Activated T-cell treated with anti-CD3 and anti-CD28 coated beads, Interleukin-2, amount 50 U/mL, for 48 hours (primary cell): ENCODE results near the gene SEMA3C.
A peak's percentile ranks its signal among the peaks of the same experiment; 100 is the strongest.
"Not testable (repeated sequence)": the region's sequence is repeated elsewhere in the genome, so short reads cannot be mapped to it uniquely, and the experiment has no call there.

ENCODE experiments used
- DNase-seq, 2 experiments: peaks; one replicate each; pipeline ENCODE4 v3.0.0-alpha.2; 2020

SEMA3C gene

DNA sequence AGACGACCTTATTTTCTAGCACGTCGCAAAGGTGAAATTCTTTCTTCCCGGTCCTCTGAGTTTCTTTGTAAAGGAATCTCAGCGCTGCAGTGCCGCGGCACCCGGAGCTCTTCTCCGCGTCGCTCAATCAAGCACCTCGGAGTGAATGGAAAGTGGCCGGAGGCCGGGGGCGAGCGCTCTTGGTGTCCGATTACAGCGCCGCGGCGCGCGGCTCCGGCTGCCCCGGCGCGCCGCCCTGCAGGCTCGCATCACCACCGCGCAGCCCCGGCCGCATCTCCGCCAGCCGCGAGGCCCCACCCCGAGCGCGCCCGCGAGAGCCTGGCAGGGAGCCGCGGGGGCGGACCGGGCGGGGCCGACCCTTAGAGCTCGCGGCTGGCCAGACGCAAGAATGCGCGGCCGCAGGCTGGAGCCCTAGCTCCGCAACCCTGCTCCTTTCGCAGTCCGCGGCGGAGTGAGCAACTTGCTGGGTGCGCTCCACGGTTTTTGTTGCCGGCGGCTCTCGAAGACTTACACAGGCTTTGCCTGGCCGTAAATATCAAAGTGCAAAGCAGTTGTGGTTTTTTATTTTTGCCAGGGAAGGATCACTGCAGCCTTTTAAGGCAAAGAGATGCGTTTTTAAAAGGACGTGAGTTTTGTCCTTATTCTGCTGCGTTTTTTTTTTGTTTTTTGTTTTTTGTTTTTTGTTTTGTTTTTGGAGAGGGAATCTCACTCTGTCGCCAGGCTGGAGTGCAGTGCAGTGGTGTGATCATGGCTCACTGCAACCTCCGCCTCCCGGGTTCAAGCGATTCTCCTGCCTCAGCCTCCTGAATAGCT lies at the start of gene SEMA3C:
SEMA3C (minus strand) TSS at position 143 of the 813 bp plus-strand sequence. CDS start 2,270 bp downstream, outside the sequence.
- DNase-seq, result peak; percentile 24 to 37

DNA sequence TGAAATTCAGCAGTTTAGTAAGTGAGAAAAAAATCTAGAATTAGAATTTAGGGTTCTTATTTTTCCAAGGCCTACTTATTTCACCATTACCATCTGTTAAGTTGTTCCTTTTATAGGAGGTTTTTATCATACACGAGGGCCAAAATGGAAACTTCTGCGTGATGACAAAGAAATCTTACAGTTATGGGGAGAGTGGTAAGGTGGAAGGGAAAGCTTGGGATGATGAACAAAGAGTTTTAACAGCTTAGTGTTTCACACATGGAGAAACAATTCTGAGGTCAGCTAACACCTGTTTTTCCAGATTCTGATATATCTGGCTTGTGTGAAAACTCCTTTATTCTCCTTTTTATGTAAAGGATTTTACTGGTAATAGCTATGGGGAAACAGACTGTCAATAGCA lies 49.8 kb upstream of the SEMA3C start:
- no peak for DNase-seq

DNA sequence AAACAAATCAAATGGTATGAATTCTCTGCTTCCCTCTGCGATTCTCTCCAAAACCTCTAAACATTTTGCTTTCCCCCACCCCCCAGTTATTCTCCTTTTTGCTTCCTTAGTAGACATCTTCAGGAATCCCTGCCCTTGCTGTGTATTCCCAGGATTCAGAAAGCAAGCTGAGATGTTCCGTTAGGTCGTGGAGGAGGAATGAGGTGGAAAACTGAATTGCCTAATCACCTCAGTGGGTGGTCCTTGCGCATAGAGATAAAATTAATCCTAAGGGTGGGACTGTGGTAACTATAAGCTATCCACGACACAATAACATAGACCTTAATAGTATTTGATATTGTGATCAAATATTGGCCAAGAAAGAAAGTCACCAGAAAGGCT lies 49.1 kb upstream of the SEMA3C start:
- no peak for DNase-seq

DNA sequence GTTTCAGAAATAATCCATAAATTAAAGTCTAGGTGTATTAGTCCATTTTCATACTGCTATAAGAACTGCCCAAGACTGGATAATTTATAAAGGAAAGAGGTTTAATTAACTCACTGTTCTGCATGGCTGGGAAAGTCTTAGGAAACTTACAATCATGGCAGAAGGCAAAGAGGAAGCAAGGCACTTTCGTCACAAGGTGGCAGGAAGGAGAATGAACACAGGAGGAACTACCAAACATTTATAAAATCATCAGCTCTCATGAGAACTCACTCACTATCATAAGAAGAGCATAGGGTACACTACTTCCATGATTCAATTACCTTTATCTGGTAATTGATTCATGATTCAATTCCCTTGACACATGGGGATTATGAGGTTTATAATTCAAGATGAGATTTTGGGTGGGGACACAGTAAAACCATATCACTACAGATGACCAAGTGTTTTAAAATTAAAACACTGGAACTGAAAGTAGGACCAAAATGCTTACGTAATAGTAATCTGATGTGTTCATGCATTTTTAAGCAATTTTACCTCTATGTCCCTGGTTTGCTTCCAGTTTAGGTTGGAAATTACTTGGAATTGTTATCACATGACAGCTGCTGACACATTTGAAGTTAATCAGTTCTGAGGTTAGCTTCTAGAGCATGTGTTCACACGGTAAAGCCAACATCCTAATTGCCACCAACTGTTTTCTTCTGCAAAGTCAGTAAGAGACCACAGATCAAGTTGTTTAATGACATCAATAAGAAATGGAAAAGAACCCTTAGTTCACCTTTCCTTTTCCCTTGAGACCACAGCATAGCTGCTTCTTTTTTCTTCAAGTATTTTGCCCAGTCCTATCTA lies 48.4 kb upstream of the SEMA3C start:
- no peak for DNase-seq

DNA sequence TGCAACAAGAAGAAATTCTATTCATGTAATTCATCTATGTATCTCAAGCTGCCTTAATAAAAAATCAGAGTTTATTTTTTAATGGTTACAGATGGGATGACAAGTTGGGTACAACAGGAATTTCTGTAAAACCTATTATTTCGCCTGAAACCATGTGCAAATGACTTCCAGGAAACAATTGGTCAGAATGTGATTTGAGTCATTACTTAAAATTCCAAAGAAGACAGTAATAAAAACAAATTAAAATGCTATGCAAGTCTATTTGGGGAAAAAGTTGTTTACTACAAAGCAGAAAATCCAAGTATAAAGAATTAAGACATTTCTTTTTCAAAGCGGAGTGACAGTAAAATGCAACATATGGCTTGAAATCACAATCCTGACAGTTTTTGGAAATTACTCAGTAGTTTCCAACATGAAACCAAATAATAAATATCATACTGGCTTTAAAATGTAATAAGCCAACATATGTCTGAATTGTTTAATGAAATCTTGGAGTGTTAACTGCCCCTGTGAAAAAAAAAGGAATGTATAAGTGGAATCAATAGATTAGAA lies 41.5 kb upstream of the SEMA3C start:
- DNase-seq, result no peak

DNA sequence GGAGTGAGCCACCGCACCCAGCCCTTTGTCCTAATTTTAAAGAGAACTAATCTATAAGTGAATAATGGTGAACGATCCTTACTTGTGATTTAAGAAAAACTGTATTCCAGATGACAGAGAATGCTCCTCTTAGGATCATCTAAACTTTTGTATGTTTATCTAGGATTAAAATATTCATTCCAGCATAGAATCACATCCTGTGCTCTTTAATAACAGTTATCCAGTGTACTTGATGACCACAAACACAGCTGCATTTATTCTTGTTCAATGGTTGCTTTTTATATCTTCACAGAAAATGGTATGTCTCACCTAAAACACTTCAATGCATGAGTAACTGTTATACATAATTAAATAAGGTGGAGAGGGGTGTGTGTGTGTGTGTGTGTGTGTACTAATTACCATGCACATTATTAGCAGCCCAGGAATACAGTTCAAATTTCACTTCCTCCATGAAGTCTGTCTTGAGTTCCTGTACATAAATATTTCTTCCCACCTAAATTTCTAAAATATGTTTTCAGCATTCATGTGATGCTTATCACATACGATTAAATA lies 38.5 kb upstream of the SEMA3C start:
- no peak for DNase-seq

DNA sequence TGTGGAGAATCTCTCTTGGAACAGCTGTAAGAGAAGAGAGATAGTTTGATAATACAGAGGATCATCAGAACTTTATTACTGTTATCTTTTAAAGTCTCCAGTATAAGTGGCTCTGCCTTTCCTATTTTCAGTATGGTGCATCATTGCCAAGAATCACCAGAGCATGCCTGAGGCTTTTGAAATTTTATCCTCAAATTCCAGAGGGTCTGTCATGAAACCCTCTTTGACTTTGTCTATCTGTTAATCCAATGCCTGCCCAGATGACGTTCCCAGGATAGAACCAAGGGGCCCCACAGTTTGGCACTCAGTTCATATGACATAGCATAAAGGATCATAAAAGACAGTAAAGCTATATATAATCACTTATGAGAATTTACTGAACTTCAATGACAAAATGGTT lies 35.3 kb upstream of the SEMA3C start:
- DNase-seq, result no peak

DNA sequence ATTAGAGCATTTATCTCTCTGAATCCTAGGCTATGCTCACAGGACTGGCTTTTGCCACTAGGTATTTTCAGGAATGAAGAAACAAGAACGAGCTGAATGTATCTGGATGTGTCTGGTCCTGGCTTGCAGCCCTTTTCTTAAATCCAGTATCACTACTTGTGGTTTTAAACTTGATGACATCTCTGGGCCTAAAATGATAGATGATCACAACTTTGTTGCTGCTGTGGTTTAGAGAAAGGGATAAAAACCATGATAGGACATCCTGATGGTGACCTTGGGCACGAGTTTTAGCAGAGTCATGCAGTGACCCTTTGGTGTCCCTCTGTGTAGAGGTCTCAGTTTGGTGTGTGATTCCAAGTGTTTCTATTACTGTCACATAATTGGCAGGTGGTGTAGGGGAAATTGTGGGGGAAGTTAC lies 31.7 kb upstream of the SEMA3C start:
- DNase-seq, result no peak

DNA sequence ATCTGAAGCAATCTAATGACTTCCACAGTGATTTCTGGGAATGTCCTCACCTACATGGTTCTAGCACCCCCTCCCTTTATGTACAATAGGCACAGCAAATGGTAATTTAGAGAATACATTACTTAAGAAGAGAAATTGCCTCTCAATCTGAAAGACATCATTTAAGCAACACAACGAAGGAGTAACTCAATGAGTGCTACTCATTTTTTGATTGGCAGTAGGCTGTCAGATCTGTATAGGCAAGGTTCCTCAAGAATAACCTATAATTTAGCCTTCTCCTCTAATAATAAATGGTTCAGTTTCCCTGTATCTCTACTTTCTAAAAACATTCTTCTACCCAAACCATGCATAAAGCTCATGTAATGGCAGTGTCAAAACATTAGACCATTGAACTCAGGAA lies 30.6 kb upstream of the SEMA3C start:
- DNase-seq, result no peak

DNA sequence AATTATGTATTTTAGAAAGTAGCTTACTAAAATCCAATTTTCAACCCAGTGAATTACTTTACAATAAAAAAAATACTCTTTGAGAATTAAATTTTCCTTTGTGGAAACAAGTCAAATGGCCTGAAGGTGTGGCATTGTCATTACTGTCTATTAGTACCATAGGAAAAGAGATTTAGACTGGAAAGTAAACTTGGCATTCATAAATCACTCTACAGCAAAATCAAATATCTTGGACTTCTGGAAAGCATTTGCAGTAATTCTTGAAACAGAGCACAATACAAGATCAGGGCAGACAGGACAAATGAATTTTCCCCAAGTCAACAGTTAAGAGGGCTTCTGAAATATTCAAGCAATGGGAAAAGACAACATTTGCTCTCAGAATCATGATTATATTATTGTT lies 28.0 kb upstream of the SEMA3C start:
- DNase-seq, result no peak

DNA sequence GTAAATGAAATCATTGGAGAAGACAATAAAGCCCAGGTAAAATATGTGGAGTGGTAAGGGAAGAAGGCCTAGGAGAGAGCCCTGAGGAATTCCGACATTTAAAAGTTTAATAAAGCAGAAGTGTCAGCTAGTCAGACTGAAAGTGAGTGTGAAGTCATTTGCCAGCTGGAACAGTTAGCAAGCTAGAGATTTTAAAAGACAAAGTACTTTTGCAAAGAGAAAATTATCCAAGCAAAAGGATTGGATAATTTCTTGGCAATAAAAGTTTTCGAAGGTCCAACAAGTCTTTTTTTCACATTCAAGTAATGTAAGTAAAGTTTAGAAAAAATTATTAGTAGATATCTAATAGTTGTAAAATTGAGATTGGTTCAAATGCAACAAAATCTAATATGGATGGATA lies 27.1 kb upstream of the SEMA3C start:
- no peak for DNase-seq

DNA sequence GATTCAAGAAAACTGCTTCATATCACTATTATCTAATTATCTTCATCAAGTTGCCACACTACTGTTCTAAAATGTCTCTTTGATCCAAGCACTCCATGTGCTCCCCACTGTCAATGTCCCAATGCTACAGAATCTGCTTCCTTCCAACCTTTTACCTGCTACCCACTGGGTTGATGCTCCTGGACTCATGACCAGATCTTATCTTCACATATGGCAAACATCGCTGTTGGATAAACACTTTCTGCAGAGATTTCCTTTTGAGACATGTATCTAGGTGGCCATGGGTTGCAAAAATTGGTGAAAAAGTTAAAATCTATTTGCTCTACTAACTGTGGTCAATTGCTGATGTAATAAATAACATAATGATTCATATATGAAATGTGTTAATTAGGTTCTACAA lies 24.5 kb upstream of the SEMA3C start:
- no peak for DNase-seq

DNA sequence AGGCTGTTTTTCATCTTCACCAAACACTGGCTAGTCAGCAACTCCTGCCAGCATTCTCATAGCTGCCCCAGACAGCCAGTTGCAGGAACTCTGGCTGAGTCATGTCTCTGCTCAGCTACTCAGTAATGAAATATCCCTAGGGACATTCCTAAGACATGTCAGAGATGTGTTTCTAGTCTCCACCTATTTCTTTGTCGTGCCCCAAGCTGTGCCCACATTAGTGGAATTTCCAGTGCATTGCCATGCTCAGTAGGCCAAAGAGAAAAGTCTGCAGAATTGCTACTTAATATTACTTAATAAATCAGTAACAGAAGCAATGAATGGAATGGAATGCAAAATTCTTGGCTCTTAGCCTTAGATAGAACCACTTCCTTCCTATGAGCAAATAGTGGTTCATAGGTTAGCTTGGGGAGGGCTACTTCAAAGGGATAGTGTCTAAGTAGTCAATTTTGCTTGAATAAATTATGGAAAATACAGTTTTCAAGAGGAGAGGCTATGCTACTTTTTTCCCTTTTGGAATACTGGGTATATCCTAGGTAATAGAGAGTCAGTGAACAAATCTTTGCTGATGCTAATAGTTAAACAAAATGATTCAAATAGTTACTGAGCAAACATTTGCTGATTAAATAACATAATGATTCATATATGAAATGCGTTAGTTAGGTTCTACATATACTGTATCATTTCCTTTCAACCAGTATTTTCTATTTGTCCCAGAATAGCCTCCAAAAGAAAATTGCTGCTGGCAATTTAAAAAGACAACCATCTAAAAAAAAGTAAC lies 23.6 kb upstream of the SEMA3C start:
- DNase-seq, result no peak

DNA sequence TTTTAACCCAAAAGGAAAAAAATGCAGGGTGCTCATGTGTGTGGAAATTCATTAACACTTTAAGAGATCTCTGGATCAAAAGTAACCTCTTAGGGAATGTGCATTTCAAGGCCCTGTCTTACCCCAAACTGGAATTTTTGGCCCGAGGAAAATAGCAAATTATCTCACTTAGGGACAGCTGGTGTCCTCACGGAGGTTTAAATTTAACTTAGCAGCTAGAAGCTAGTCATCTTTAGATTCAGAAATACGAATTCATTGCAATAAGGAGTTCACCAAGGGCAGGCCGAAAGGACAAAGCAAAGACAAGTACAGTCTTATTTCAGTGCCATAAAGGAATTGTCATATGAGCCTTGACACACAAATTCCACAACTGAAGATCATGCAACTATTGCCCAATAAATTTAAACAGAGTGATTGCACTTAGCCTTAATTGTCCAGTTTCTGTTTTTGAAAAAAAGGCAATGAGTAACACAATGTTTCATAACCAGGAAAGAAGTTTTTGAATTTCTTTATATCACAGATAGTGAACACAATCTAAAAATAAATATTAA lies 22.4 kb upstream of the SEMA3C start:
- DNase-seq, result no peak

DNA sequence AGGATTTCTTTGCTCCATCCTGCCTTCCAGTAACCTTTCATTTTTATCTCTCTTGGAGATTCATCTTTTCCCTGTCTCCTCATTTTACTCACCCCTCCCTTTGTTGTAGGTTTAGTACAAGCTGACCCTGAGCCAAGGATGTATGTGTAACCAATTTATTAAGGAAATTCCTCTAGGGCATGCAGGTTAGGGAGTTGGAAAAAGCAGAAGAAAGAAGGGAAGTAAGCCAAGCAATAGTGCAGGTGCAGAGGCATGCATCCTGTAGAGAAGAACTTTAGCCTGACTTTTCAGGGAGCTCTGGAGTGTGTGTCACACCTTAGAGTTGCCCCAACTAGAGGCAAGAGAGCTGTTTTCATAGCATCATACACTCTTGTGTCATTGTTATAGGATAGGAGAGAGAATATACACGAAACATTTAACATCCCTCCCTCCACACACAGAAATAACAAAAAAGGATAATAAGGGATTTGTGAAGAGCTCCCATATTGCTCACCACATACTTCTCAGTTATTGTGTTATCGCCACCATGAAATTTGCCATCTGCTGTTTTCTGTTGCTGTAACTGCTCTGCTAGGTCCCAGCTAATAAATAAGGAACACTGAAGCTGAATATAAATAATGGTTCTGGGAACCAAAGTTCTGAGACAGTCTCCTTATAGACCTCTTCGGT lies 21.8 kb upstream of the SEMA3C start:
- no peak for DNase-seq

DNA sequence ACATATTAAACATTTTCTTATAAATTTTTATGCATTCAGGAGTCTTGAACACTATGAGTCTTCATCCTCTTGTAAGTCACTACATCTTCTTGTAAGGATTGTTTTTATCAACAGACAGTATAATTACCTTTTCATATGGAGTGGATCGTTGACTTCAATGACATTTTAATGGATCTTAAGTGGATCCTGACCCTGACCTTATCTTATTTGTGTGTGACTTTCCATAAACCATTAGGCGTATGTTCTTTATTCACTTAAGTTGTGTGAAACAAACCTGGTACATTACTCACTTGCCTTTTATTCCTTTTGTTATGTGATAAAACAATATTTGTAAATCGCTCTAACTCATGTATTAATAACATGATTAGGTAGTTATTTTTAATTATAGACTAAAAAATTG lies 18.5 kb upstream of the SEMA3C start:
- DNase-seq, result no peak

DNA sequence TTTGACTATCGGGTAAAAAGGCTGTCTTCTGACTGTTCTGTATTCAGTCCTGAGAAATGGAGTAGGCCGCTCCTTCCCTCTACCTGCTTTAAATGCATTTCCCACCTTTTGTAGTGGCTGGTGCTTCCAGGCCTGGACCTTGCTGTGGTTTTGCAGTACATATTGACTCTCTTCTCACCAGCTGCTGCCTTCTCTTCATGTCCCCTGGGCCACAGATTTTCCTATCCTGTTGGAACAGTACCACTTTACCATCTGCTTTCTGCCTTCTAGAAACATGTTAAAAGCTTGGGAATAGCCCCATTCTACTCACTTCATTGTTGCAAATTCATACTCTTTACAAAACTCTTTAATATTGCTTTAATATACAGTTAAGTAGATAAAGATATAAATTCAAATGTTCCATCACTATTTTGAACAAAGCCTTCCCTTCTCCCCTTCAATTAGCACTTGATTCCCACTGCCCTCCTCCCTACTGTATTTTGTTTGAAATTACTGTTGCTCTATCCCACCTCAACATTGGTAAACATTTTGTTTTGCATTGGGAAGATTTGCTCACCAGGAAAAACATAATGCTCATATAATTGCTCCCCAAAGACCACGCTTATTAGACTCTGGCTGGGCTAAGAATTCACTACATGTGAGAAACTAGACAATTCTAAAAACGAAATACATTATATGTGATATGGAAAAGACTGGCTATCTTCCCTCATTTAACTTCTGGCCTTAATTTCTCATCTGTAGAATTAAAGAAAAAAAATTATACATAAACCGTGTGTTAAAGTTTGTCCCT lies 17.3 kb upstream of the SEMA3C start:
- no peak for DNase-seq

DNA sequence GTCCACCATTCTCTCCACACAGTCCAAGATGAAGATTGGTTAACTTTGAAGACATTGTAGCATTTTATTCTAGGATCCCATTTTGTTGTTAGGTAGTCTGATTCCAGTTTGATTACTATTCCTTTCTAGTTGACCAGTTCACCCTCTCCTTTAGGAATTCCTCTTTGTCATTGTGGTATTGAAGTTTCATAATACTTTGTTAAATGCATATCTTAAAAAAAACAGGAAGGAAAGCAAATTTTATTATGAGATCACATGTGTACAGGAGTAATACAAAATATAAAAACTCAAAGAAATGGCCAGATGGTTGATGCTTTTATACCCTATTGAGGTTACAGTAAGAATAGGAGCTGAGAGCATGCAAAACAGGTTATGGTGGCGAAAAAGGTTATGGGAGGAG lies 15.5 kb upstream of the SEMA3C start:
- no peak for DNase-seq

DNA sequence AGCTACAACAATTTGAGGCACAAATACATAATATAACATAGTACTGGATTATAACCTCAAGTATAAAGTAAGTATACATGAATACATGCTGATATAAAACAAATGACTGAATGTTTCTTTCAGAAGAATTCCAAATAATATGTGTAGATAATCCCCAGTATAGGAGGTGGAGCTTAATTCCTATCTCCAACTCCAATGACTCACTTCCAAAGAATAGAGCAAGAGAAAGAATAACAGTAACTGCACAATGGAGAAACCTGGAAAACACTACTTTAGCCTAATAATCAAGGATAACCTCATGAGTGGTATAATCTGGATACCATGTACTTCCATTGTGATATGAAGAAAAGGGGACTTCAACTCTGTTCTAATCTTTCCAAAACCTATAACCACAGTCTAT lies 13.7 kb upstream of the SEMA3C start:
- DNase-seq, result no peak

DNA sequence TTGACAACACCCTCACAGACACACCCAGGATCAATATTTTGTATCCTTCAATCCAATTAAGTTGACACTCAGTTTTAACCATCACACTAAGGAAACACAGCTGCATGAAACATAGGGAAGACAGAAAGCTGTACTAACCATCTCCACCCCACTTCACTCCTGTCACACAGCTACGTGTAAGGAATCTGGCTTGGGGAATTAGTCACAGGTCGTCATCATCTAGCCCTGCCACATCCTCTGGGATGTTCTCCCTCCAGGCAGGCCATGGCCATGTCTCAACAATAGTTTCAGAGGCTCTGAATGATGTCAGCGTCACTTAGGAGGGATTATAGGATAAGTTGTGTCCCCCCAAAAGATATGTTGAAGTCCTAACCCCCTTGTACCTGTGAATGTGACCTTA lies 10.8 kb upstream of the SEMA3C start:
- no peak for DNase-seq

DNA sequence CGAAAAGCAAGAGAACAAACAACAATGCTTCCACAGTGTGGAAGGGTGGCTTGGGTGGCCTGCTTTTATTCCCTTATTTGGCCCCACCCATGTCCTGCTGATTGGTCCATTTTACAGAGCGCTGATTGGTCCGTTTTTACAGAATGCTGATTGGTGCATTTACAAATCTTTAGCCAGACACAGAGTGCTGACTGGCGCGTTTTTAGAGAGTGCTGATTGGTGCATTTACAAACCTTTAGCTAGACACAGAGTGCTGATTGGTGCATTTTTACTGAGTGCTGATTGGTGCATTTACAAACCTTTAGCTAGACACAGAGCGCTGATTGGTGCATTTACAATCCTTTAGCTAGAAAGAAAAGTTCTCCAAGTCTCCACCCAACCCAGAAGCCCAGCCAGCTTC lies 8.1 kb upstream of the SEMA3C start:
- DNase-seq, result not testable (repeated sequence)
